HG02884 (cell line): ENCODE measurements around the gene DAGLA.

Experiments used
- ATAC-seq: cut with Tn5 transposase; IDR thresholded peaks from one replicate; pipeline ENCODE4 v1.9.1; 2021; ENCODE audit warnings: mild to moderate bottlenecking, moderate library complexity; ENCODE audit not compliant: unreplicated experiment

Gene DAGLA

DNA sequence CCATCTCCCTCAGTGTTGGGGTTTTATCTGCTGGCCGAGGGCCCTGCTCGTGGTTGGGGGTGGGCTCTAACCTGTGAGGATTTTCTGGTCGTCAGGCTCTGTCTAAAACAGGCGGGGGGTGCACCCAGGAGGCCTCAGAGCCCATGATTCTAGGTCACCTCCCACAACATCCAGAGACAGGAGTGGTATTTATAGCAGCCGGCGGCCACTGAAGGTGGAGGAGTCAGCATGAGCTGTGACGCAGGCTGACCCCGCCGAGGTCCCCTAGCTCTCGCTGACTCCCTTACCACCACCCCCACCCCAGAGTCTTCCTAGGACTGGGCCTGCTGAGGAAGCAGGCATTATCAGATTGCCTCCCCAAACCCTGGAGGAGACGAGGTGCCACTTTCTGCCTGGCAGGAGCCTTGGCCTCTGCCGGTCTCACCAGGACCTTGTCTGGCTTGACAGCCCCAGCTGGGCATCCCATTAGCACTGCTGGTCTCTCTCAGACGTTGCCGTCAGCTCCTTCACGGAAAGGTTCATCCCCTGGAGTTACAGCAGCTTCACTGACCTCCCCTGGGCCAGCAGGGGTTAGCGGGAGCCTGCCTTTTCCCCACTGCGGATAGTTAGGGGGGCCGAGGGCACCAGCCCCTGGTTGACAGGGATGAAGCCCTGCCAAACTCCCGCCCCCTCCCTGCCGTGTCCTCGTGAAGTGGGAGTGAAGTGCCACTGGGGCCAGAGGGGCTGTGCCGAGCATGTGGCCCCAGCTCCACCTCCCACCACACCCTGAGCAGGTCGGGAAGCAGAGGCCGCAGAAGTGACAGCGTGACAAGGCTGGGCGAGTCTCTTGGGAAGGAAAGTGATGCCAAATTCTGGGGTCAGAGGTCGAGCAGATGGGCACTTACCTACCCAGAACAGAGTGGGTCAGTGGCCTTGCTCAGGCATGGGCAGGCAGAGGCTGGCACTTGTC lies 26.5 kb downstream of the DAGLA start:
- no peak for ATAC-seq

DNA sequence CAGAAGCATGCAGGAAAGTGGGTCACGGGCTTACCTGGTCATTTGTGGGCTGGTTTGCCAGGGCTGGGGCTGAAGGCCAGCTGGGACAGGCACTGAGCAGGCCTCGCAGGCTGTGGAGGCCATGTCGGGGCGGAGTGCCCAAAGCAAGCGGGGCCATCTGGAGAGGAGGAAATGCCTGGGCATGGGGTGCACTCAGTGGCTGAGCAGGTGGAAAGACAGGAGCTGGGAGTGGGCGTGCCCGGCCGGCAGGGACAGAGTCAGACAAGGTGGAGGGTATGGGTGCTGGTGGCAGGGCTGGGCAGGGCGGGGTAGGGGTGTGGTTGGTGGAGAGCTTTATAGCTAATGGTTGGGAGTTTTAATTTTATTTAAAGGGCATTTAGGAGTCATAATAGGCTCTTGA lies 27.4 kb downstream of the DAGLA start:
- no peak for ATAC-seq

DNA sequence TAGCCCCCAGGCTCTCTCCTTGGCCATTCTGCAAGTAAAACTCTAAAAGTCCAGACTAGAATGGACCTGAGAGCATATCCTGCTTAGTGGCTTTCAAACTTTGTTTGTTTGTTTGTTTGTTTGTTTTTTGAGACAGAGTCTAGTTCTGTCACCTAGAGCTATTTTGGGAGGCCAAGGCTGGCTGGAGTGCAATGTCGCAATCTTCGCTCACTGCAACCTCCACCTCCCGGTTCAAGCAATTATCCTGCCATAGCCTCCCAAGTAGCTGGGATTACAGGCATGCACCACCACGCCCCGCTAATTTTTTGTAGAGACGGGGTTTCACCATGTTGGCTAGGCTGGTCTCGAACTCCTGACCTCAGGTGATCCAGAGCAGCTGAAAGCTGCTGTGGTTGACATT lies 28.9 kb downstream of the DAGLA start:
- no peak for ATAC-seq

DNA sequence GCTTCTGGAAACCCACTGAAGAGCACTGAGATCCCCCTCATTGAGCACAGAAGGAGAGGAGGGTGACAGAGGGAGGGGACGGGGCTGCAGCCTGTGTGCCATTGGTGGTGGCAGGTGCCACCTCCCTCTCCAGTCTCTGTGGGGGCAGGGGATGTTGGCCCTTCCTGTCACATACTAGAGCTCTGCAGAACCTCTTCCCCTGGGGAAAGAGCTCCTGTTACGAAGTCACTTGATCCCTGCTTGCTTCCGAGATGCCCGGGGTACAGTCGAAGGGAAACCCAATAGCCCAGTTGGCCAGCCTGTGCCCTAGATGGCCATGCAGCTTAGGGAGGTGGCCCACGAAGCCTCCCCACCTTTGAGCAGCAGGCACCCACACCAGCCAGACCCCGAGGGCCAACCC lies 29.4 kb downstream of the DAGLA start:
- ATAC-seq: no peak

DNA sequence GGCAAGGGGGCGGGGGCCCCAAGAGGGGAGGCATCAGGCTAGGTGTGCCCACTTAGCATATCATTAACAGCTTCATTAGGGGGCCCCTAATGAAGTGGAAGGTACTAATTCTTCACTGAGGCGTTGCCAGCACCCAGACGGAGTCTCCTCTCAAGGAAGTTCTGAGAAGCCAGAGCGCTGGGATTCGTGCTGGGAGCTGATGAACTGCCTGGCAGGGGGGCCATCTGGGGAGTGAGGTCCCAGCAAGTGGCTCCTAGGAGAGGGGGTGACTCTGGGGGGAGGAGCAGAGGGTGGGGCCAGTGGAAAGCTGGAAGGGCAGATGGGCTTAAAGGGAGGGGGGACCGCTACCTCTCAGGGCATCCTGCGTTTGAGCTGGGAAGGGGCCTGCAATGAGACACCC lies 29.8 kb downstream of the DAGLA start:
- no peak for ATAC-seq

DNA sequence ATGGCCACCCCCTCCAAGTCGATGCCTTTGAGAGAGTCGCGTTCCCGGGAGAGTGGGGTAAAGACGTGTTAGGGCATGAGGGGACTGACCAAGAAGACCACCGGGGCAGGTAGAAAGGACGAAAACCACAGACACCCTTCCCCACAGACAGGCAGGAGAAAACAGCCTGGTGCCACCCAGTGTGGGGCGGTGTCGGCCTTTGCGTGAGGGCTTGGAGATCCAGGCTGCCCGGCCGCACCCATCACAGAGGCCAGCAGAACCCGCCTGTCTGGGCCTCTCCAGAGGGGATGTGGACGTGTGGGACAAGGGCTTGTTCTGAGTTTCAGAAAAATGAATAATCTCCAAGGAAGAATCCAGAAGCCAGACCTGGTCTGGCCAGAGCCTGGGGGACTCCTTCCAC lies 30.8 kb downstream of the DAGLA start:
- ATAC-seq: no peak

DNA sequence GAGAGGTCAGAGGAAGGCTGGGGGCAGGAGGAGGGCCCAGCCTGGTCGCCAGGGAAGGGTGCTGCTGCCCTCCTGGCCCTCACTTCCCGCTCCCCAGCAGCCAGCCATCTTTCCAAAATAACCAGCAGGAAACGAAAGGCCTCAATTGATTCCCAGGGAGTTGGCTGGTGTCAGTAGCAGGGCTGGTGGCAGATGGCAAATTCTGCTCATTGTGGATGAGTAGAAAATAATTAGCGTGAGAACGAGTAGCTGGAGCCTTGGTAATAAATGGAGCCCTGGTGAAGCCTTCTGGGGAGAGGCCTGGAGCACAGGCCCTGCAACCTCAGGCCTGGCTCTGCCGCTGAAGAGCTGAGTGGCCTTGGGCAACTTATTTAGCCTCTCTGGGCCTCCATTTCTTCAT lies 31.3 kb downstream of the DAGLA start:
- ATAC-seq: no peak

DNA sequence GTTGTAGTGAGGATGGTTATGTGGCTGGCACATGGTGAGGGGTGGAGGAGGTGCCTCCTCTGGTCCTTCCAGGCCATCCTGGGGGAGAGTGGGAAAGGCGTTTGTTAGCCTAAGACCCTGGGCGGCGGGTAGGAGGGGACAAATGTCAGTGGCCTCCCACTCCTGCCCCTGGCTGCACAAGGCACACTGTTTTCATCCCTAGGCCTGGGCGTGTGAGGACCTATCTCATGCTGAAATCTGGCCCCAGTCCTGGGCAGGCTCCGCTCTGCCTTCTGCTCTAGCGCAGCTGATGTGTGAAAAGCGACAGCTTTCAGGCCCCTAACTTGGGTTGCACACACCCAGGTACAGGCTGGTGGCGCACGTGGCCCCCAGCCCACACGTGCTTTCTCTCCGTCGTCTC lies 32.1 kb downstream of the DAGLA start:
- no peak for ATAC-seq

DNA sequence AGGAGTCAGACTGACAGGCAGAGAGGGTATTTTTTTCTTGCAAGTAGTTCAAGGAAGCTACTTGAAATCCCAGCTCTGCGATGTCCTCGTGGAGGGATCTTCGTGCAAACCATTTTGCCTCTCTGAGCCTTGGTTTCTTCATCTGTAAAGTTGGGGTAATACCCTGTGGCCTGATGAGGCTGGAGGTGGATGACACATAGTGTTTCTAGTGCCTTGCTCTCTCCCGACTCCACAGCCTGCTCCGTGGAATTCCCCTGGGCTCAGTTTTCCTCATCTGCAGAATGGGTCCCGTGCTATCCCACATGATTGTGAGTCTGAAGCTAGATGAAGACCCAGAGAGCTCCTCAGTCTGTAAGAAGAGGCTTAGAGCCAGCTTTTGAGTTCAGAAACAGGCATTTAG lies 32.7 kb downstream of the DAGLA start:
- no peak for ATAC-seq

DNA sequence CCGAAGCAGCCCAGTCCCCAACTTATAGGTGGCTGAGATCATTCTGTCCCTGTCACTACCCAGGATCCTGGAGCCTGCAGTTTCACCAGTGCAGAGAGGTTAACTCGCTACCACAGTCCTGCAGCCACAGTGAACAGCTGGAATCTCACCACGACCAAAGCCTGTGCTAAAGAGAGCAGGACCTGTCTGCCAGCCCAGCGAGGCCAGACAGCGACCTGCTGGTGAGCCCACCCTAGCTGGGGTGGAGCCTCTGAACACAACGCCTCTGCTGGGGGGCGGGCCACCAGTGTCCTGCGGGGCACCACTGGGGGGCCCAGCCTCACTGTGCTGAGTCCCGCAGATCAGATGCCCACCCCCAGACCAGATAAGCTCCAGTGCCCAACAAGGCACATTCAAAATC lies 33.3 kb downstream of the DAGLA start:
- ATAC-seq: no peak

DNA sequence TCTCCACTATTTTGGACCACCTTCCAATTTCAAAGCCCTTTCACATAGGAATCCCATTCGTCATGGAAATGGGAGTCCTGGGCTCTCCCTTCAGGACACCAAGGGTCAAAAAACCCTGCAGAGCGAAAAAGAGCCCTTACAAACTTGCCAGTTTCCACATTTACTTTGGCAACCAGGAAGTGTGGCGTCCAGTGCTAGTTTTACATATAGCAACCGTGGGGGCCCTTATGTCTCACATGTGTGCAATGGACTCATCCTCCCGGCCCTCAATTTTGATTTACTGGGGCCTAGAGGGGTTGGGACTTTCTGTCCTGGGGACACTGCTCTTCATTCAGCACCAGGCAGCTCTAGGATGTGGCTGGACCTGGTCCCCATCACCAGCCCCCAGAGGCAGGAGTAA lies 33.7 kb downstream of the DAGLA start:
- no peak for ATAC-seq

DNA sequence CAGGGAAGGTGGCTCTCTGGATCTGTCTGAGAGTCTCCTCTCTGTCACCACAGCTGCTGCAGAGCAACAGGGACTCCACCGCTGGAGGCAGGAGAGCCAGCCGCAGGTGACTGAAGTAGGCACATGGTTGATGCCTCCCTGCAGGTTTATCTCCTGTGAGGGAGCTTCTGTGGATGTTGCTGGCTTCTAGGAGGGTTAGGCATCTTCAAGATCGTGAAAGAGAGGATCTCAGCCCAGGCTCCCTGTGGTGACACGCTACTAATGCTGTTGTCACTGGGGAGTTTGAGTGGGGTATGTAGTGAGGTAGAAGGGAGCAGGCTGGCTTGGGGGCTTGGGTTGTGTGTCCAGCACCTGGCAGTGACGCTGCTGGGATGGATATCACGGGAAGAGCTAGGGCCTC lies 34.1 kb downstream of the DAGLA start:
- ATAC-seq: no peak

DNA sequence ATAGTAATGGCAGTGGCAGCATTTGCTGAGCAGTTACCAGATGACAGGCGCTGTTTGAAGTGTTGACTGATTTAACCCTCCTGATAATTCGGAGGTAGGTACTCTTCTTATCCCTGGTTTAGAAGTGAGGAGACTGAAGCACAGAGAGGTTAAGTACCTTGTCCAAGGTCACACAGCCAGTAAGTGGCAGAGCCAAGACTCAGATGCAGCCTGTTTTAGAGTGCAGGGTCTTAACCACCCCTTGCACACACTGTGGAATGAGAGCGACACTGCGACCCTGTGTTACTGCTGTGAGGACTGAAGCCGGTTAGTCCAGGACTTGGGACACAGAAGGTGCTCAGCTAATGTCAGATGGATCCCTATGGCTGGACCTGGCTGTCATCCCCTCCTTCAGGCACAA lies 34.7 kb downstream of the DAGLA start:
- ATAC-seq: no peak

DNA sequence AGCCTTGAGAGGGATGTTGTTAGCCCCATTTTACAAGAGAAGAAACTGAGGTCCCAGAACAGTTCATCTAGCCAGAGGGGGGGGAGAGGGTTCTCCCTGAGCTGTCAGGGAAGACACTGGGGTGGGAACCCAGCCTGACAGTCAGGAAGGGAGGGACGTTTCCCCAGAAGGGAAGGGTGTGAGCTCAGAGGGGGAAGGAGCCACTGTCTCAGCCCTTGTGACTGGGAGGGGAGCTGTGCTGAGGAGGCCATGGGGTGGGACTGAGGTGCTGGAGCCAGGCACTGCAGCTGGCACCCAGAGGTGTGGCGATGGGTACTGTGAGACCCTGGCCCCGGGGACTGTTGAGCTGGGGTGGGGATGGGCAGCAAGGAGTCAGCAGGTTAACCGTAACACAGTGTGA lies 35.7 kb downstream of the DAGLA start:
- no peak for ATAC-seq

DNA sequence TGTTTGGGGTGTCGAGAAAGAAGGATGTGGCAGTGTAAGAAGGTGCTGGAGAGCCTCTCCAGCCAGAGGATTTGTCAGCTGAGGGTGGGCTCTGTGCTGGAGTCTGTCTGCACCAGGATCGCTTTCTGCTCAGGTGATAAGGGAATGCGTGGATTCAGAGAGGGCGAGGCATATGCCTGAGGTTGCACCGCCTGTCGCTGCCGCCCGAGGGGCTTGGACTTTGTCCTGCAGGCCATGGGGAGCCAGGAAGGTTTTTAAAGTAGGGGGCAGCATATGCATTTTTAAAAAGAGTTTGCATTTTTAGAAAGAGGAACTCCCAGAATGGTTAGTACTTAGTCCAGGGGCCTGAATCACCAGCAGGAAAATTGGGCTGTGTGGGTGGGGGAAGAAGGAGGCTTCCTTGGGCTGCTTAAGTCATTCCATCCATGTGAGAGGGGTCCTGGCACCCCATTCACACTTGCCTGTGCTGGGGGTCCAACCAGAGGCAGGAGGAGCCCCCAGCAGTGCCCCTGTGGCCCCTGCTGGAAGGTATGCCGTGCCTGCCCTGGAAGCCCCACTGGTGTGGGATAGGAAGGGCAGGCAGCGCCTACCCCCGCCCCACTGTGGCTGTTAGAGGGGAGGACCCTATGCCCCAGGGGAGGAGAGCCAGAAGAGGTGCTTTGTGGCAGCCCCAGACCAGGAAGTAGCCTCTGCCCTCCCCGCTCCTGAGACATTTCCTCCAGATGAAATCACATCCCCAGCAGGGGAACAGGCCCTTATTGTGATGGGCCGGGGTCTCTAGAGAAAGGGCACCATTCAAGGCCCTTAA lies 36.5 kb downstream of the DAGLA start:
- no peak for ATAC-seq

DNA sequence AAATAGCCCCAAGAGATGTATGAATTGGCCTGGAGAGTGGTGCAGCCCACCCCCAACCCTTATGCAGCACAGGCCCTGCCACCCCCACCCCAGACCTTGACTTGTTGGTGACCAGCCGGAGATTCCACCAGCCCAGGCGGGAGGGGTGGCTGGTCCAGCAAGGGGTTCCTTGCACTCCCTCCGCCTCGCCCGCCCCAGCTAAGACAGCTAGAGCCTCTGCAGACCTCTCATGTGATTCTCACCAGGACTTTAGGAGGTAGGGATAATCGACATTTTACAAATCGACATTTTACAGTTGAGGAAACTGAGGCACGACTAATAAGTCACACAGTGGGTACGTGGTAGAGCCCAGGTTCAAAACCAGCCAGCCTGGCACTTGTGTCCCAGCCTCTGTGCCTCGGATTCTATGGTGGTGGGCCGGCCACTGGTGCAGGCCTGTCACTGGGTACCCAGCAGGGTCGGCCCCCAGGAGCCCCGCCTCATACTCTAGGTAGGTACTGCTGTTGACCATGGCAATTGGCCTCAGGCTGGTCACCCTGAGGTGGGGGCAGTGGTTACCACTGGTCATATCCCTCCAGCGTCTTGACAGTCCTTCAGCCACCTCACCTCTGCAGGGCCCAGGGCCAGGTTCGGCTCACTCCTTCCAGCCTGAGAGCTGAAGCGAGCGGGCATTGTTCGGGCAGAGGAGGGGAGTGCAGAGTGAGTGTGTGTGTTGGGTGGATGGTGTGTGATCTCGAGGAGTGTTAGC lies 37.3 kb downstream of the DAGLA start:
- no peak for ATAC-seq

DNA sequence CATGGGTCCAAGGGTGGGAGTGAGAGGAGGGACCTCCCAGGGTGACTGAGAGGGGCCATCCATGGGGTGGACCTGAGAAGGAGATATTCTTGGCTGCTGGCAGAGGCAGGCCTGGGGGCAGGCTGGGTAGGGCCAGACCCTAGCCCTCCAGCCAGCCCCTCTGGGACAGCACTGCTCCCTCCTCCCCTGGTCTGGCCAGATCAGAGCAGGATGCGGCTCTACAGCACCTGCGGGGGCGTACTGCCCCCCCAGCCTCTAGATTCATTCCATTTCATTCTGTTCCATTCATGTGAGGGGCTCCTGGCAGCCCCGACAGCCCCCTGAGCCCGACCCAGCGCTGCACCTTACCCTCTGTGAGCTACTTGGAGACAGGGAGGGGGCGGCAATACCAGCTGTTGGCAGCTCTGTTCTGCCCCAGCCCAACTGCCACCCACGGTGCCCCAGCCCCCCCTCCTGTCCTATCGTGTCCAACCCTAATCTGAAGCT lies 37.9 kb downstream of the DAGLA start:
- ATAC-seq: no peak

DNA sequence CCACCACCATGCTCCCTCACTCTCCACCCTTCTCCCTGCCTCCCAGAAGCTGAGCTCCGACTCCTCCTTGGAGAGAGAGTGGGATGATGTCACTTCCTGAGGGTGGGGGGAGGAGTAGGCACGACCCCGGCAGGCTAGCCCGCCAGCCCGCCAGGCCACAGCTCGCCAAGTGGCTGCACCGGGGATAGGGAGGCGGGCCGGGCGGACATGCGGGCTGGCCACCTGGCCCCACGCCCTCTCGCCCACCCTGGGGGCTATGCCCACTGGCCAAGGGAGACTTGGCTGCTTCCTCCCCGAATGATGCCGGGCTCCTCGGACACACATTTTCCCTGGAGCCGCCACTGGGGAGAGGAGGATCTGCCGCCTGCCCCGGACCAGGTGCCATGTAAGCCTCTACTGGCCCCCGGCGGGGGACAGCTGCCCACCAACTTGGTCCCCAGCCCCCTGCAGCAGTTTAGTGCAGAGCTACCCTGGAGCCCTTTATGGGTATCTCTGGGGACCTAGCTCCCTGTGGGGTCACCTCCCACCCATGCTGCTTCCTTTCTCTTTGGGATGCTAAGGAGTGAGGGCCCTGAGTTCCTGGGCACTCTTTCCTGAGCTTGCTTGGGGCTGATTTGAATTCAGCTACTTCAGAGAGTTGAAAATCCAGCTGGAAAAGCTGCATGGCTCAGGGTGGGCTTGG lies 38.6 kb downstream of the DAGLA start:
- ATAC-seq: no peak

DNA sequence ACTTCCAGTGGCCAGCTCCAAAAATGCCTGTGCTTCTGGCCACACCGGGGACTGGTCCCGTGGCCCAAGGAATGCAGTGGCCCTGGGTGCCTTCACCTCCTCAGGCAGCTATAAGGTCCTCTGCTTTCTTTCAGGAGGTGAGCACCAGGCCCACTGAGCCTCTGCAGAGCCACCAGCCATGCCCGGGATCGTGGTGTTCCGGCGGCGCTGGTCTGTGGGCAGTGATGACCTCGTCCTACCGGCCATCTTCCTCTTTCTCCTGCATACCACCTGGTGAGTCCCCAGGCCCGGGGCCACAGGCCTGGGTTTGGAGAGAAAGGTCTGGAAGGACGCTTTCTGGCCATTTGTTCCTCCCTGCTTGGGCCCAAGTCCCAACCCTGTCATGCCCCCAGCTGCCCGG lies 39.8 kb downstream of the DAGLA start:
- no peak for ATAC-seq

DNA sequence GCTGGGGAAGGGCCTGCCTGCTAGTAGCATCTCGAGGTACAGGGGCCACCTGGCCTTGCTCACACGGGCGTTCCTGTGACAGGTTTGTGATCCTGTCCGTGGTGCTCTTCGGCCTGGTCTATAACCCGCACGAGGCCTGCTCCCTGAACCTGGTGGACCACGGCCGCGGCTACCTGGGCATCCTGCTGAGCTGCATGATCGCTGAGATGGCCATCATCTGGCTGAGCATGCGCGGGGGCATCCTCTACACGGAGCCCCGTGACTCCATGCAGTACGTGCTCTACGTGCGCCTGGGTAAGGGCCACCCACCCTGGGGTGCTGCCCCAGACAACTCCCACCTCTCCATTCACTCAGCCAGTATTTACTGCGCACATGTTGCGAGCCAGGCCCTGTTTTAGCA lies 40.4 kb downstream of the DAGLA start:
- ATAC-seq: no peak

DNA sequence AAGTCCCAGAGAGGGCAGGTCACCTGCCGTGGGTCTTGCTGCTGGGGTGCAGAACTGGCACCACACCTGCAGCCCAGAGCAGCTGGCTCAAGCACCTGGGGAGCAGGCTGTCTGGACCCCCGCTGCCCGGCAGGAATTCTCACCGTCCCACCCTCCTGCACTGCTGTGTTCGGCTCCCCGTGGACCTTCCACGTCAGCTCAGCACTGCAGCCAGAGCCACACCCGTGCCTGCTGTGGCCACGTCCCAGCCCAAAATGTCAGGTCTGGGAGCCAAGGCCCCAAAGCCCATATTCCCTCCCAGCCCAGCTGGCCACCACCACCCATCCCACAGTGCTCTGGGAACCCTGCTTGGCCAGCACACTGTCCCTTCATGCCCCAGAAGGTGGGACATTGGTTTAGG lies 44.2 kb downstream of the DAGLA start:
- ATAC-seq: no peak
